ENCODE measurements around the gene ABCA5. TPM values are rescaled to one million over a fixed set of nuclear protein-coding genes. Genes with fewer than 3 reads are reported as not detected.

ABCA5 gene
- total RNA-seq, 6 donors from 2014 or later: 10.5 to 62.4 (median 23.1) TPM

DNA sequence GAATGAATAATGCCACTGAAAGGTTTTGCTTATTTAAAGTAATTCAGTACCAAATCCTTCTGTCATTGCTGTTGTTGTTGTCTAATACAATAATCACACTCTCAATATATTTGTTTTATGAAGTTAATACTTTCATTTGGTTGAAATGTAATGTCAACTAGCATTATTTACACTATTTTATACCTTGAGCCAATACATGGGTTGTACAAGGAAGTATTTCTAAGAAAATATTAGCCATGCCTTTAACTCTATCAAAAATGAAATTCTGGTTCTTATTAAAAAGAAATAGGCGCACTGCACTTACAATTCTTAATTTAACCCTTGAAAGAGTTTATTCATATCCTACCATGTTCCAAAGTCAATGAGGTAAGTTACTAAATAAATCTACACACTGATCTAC, 80.7 kb downstream of the ABCA5 start:
- Histone ChIP-seq H3K9me3 (no peaks in the 10 kb centered on the region), H3K4me3 (no peak overlapping the region), H3K27me3 (no peaks in the 10 kb centered on the region), H3K27ac (no peak overlapping the region), H3K4me1 (no peaks in the 10 kb centered on the region), H3K36me3 (no peaks in the 10 kb centered on the region)
- no peak for ATAC-seq (ENCODE audit: low FRiP score in 2 of 2)
- TF ChIP-seq, protein P1, sequence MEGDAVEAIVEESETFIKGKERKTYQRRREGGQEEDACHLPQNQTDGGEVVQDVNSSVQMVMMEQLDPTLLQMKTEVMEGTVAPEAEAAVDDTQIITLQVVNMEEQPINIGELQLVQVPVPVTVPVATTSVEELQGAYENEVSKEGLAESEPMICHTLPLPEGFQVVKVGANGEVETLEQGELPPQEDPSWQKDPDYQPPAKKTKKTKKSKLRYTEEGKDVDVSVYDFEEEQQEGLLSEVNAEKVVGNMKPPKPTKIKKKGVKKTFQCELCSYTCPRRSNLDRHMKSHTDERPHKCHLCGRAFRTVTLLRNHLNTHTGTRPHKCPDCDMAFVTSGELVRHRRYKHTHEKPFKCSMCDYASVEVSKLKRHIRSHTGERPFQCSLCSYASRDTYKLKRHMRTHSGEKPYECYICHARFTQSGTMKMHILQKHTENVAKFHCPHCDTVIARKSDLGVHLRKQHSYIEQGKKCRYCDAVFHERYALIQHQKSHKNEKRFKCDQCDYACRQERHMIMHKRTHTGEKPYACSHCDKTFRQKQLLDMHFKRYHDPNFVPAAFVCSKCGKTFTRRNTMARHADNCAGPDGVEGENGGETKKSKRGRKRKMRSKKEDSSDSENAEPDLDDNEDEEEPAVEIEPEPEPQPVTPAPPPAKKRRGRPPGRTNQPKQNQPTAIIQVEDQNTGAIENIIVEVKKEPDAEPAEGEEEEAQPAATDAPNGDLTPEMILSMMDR (IDR thresholded peaks at IDR 0.05): no peak
- TF ChIP-seq POLR2AphosphoS5 (IDR thresholded peaks at IDR 0.05) (no peak), EP300 (IDR thresholded peaks at IDR 0.05) (no peak), POLR2A (IDR thresholded peaks at IDR 0.05) (no peak)
- 57 to 71% methylated on average over 1 of the region's 1 CpG for WGBS, 2 donors
- DNase-seq: no peak

DNA sequence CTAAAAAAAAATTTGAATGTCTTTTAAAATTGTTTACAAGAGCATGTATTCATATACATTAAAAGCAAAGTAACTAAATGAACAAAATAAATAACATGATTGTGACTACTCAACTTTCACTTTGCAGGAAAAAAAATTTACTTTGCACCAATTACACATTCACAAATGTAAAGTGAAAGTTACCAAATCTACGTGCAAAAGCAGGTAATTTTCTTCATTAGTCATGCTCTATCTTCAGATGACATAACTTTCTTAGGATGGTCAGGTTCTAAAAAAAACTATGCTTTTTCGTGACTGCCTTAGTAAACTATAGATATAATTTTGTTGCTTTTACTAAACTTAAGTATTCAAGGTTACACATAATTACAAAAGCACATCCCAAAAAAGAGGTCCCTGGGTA, 81.3 kb downstream of the ABCA5 start:
- DNase-seq (no peak), ATAC-seq (ENCODE audit: low FRiP score in 2 of 2) (no peak)
- TF ChIP-seq POLR2AphosphoS5 (IDR thresholded peaks at IDR 0.05): no peak
- TF ChIP-seq POLR2A (IDR thresholded peaks at IDR 0.05): no peak
- TF ChIP-seq, protein P1 (IDR thresholded peaks at IDR 0.05): no peak
- TF ChIP-seq EP300 (IDR thresholded peaks at IDR 0.05): no peak
- no peaks in the 10 kb centered on the region for H3K36me3 ChIP-seq
- no peak overlapping the region for H3K4me3 ChIP-seq
- 59 to 66% methylated on average over 2 of the region's 2 CpGs for WGBS, 2 donors
- H3K9me3 ChIP-seq: no peaks in the 10 kb centered on the region
- H3K27ac ChIP-seq: no peak overlapping the region
- no peaks in the 10 kb centered on the region for H3K4me1 ChIP-seq
- no peaks in the 10 kb centered on the region for H3K27me3 ChIP-seq

DNA sequence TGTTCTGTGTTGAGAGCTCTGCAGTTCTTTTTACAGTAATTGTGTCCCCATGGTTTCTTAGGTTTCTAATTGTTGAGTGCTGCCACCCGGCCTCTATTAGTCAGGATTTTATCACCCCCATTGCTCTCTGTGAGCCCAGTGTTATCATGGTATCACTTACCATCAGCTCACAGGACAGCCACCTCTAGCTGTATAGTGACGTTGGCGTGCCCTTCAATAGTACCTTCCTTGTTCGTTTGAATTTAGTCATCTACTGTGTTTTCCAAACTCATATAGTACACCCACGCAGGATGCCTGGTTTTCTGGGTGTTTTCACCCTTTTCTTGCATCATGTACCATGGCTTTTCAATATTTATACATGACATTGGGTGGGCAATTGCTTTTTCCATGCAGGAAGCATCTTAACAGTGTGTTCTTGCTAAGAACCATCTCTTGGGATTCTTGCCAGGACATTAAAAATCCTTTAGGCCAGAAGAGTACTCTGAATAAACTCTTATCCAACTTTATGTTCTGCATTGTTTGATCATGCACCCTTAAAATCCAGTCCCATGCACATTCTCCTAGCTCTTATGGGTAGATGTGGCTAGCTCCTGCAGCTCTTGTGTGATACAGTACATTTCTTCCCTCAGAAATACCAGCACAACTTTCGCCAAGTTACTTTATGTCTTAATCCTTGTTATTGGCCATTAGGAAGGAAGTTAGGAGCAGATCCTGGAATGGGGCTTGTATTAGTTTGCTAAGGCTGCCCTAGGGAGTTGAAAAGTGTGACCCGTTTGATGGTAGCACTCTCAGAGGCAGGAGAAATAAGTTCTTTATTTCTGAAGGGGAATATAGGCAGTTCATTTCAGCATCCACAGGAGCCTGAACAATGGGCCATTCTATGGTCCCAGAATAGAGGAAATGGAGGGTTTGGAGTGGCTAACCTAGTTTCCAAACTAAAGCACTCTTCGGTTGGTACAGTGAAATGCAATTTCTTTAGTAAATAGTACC, 87.0 kb downstream of the ABCA5 start:
- H3K36me3 ChIP-seq: no peaks in the 10 kb centered on the region
- peaks cover 0 to 6% (median 2%) of the 10 kb centered on the region in 4 donors for H3K4me1 ChIP-seq
- DNase-seq (no peak), ATAC-seq (ENCODE audit: low FRiP score in 2 of 2) (no peak)
- no peaks in the 10 kb centered on the region for H3K27me3 ChIP-seq
- WGBS, 2 donors: 90 to 93% methylated on average over 8 of the region's 8 CpGs
- no peak overlapping the region for H3K4me3 ChIP-seq
- TF ChIP-seq, protein P1 (IDR thresholded peaks at IDR 0.05): no peak
- TF ChIP-seq EP300 (IDR thresholded peaks at IDR 0.05) (no peak), POLR2AphosphoS5 (IDR thresholded peaks at IDR 0.05) (no peak), POLR2A (IDR thresholded peaks at IDR 0.05) (no peak)
- no peak overlapping the region for H3K27ac ChIP-seq
- H3K9me3 ChIP-seq: no peaks in the 10 kb centered on the region

DNA sequence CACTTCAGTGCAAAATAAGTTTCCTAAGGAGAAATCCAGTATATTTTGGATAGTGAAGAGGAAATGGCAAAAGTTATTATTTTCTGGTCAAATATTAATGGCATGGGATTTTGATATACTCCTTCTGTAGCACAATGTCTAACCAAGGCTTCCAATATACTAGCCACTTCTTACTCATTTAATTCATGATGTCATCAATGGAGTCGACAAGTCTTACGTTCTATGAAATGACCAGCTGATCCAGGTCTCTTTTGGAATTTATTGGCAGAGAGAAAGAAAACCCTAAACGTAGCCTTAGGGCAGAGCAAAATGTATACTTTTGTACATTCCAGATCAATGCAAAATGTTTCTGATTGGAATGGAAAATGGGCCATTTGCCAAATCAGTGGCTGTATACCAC, 90.0 kb downstream of the ABCA5 start:
- TF ChIP-seq EP300 (IDR thresholded peaks at IDR 0.05) (no peak), POLR2AphosphoS5 (IDR thresholded peaks at IDR 0.05) (no peak), POLR2A (IDR thresholded peaks at IDR 0.05) (no peak)
- TF ChIP-seq, protein P1 (IDR thresholded peaks at IDR 0.05): no peak

More for the DNA sequence above, 90.0 kb downstream of the ABCA5 start:
- ATAC-seq (ENCODE audit: low FRiP score in 2 of 2) (no peak), DNase-seq (no peak)
- H3K27me3 ChIP-seq: no peaks in the 10 kb centered on the region
- no peaks in the 10 kb centered on the region for H3K36me3 ChIP-seq
- H3K4me3 ChIP-seq: no peak overlapping the region
- peaks cover 0 to 6% (median 2%) of the 10 kb centered on the region in 4 donors for H3K4me1 ChIP-seq
- no peak overlapping the region for H3K27ac ChIP-seq
- 83% methylated on average over 3 of the region's 3 CpGs for WGBS, 2 donors
- H3K9me3 ChIP-seq: peaks cover 0 to 10% (median 2%) of the 10 kb centered on the region in 4 donors

Data from upper lobe of left lung (tissue), 6 donors.